Epithelial cell of proximal tubule (primary cell): ENCODE measurements around the gene PPIE. TPM values are rescaled to one million over a fixed set of nuclear protein-coding genes. Genes with fewer than 3 reads are reported as not detected.

Source experiments
- DNase-seq: peaks from one replicate; pipeline ENCODE4 v3.0.0-alpha.2; 2011; ENCODE audit warnings: low read depth
- H3K4me3 ChIP-seq: 2 replicates; pipeline ENCODE4 v1.5.1; 2011; ENCODE audit warnings: low read depth, mild to moderate bottlenecking, low read length
- CTCF ChIP-seq: conservative IDR thresholded peaks from 2 replicates; pipeline ENCODE4 v1.5.1; 2012; ENCODE audit warnings: low read depth, mild to moderate bottlenecking, low read length
- total RNA-seq: library from RNA; depleted of rRNA; stranded (reverse); fragments of >200 nt; gene quantifications from 2 replicates; pipeline ENCODE4 v1.2.3, GENCODE V29; 2015

The PPIE gene
- total RNA-seq: 43.9 and 58.7 TPM in 2 replicates

- peak; percentile 20 for DNase-seq
- TF ChIP-seq CTCF: no peak
- H3K4me3 ChIP-seq: peak within 1 kb of the TSS; percentile 88
Observed at GRCh38 chr1:39738622-39739366, at the start of gene PPIE. Gene PPIE (plus strand): TSS chr1:39738882. CDS start chr1:39738901, 19 bp downstream.

DNA sequence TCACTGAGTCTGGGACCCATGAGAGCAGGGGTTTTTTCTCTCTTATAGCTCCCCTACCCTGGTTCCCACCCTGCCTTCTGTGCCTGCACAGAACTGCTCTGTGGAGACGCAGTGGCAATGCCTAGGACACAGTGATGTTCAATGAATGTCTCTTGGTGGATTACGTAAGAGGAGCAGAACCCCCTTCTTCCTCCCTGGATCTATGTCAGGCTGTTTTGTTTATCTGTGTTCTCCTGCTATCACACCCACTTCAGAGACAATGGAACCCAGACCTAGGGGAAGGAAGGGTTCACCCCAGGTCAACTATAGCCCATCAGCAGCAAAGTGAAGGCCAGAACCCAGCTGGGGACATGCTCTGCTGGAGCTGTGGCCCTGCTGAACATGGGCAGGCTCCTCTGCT lies 49.5 kb upstream of the PPIE start:
- DNase-seq: no peak
- H3K4me3 ChIP-seq: no peak overlapping the region
- TF ChIP-seq CTCF: no peak

DNA sequence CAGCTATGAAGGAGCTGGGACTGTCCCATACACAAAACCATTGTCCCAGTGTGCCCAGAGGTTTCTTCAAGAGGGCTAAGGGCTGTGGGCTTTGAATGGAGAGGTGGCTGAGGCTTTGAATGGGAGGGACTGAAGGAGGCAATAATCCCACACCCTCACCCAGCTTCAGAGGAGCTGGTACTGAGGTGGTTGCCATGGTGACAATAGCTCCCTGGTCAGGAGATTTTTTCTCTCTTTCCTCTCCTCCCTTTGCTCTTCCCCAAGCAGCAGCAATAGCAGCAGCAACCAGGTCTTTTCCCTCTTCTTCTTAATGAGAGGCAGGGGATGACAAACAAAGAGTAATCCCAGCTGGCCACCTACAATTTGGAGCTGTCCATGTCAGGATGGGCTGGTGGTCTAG lies 49.0 kb upstream of the PPIE start:
- H3K4me3 ChIP-seq: no peak overlapping the region
- TF ChIP-seq CTCF: no peak

GRCh38 chr1:39690225-39690624 lies 48.5 kb upstream of the PPIE start:
- TF ChIP-seq CTCF: no peak
- H3K4me3 ChIP-seq: no peak overlapping the region
- no peak for DNase-seq

More for the DNA sequence above, 49.0 kb upstream of the PPIE start:
- no peak for DNase-seq

- H3K4me3 ChIP-seq: peak overlapping the region; percentile 29
Observed at GRCh38 chr1:39690794-39691382, 47.8 kb upstream of the PPIE start.

DNA sequence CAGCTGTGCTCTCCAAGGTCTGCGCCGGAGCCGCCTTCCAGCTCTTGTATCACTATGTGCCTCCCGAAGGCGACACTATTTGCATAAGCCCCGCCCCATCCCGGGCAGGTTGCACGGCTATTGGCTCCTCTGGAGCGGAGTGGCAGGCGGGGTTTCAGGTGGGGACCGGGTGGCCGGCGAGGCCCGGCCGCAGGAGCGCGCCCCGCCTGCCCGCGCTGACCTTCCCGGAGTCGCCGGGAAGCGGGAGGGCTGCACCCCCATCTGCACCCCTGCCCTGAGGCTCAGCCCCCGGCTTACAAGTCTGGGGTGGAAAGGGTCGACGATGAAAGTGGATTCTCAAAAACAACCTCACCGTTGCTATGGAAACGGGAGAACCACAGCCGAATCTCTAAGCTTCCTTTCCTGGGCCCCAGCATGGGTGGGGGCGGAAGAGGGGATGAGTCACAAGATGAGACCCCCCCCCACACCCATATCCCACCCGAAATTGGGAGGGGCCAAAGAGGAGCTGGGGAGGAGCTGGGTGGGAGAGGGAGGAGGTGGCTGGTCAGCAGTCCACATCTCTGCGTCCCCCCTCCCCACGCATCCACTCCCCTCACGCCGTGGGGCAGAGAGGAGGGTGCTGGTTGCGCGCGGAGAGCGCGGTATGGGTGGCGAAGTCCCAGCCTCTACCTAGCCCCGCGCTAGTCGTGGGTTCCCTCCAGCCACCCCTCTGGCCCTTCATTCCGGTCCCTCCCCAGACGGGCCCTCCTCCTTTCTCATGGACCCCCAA lies 47.1 kb upstream of the PPIE start, which contains the start of gene HPCAL4:
Gene HPCAL4, minus strand, starts transcription at position 51 of the 769 bp plus-strand sequence. CDS start 6,830 bp downstream, outside the sequence.
- no peak for TF ChIP-seq CTCF
- DNase-seq: no peak
- H3K4me3 ChIP-seq: peak within 1 kb of the TSS; percentile 37

More at GRCh38 chr1:39690794-39691382, 47.8 kb upstream of the PPIE start:
- DNase-seq: no peak
- TF ChIP-seq CTCF: no peak
